Astrocyte of the cerebellum (primary cell): ENCODE data around the gene MAP2.

Source experiments
- DNase-seq: peaks from one replicate; pipeline ENCODE4 v3.0.0-alpha.2; 2011; ENCODE audit warnings: low read depth
- H3K4me3 ChIP-seq: 2 replicates; pipeline ENCODE4 v1.5.1; 2011; ENCODE audit warnings: mild to moderate bottlenecking, low read depth, low read length, moderate library complexity
- CTCF ChIP-seq: IDR thresholded peaks from 2 replicates; pipeline ENCODE4 v1.5.1; 2012; ENCODE audit warnings: low read length, low read depth, moderate library complexity, mild to moderate bottlenecking; ENCODE audit errors: missing control alignments
- in situ Hi-C: cut with HindIII; loops from 2 replicates; pipeline ENCODE4 v1.10.0; 2017; ENCODE audit warnings: low sequenced_read_pairs

The MAP2 gene

GRCh38 chr2:209424199-209424701 is 403 bp downstream of the MAP2 start:
- TF ChIP-seq CTCF, result no peak
- no peak for DNase-seq
- in situ Hi-C loops, result loop anchor here (10.0 kb wide), 1 partner anchor 121 kb away; no protein-coding TSS in a partner anchor
- peak overlapping the region; percentile 85 for H3K4me3 ChIP-seq

GRCh38 chr2:209424781-209425470 is 1.1 kb downstream of the MAP2 start:
- H3K4me3 ChIP-seq, result peak overlapping the region; percentile 85
- in situ Hi-C loops, result loop anchor here (5.0 to 10.0 kb wide), 2 partner anchors 57 to 120 kb away; no protein-coding TSS in a partner anchor
- DNase-seq, result no peak
- TF ChIP-seq CTCF, result peak; percentile 3

- peak overlapping the region; percentile 85 for H3K4me3 ChIP-seq
- DNase-seq, result peak; percentile 49
Measured at GRCh38 chr2:209425471-209426071, 1.7 kb downstream of the MAP2 start.

GRCh38 chr2:209426432-209426831 is 2.6 kb downstream of the MAP2 start:
- in situ Hi-C loops, result loop anchor here (5.0 to 10.0 kb wide), 2 partner anchors 56 to 118 kb away; no protein-coding TSS in a partner anchor
- H3K4me3 ChIP-seq, result no peak overlapping the region
- DNase-seq, result peak; percentile 68
- no peak for TF ChIP-seq CTCF

More at GRCh38 chr2:209425471-209426071, 1.7 kb downstream of the MAP2 start:
- peak; percentile 77 for TF ChIP-seq CTCF
- in situ Hi-C loops, result loop anchor here (5.0 to 10.0 kb wide), 2 partner anchors 57 to 119 kb away; no protein-coding TSS in a partner anchor

GRCh38 chr2:209431701-209432100 is 7.9 kb downstream of the MAP2 start:
- in situ Hi-C loops, result no loop called here
- TF ChIP-seq CTCF, result no peak
- DNase-seq, result peak; percentile 81
- no peak overlapping the region for H3K4me3 ChIP-seq

GRCh38 chr2:209441541-209441940 is 17.7 kb downstream of the MAP2 start:
- DNase-seq, result no peak

More at GRCh38 chr2:209441541-209441940, 17.7 kb downstream of the MAP2 start:
- no peak for TF ChIP-seq CTCF
- in situ Hi-C loops, result loop anchor here (5.0 kb wide), 1 partner anchor 96 kb away; no protein-coding TSS in a partner anchor
- H3K4me3 ChIP-seq, result no peak overlapping the region
